ENCODE data around the gene NDUFV3. TPM values are rescaled to one million over a fixed set of nuclear protein-coding genes. Genes with fewer than 3 reads are reported as not detected.
"Not testable (repeated sequence)": the region's sequence is repeated elsewhere in the genome, so short reads cannot be mapped to it uniquely, and the experiment has no call there.

Gene NDUFV3
- total RNA-seq = 10 to 100 TPM; 25.0 to 27.0 TPM

GRCh38 chr21:42892931-42893755, at the start of gene NDUFV3:
Gene NDUFV3, plus strand, starts transcription at chr21:42893309. Its CDS starts 25 bp downstream, at chr21:42893334.
- peak within 1 kb of the TSS; percentile 94 for H3K27ac Mint-ChIP-seq
- peaks cover 12% of the 10 kb centered on the region for H3K36me3 Mint-ChIP-seq (ENCODE audit: low read depth)
- H3K27me3 Mint-ChIP-seq = no peaks in the 10 kb centered on the region
- H3K9me3 Mint-ChIP-seq = no peaks in the 10 kb centered on the region
- ChIA-PET CTCF (interaction anchor here (0.5 to 1.4 kb wide), 6 partner anchors 9 to 1151 kb away, joined by 3 to 5 read pairs (median 3); partner anchors contain the start of gene RRP1), POLR2A (no interaction called here)
- peak; percentile 100 for DNase-seq
- peaks cover 11% of the 10 kb centered on the region for H3K4me1 Mint-ChIP-seq
- H3K4me3 Mint-ChIP-seq = peak within 1 kb of the TSS; percentile 82

- Mint-ChIP-seq H3K27ac (peak overlapping the region; percentile 56), H3K27me3 (no peaks in the 10 kb centered on the region), H3K4me3 (no peak overlapping the region), H3K4me1 (peaks cover 4% of the 10 kb centered on the region), H3K36me3 (ENCODE audit: low read depth) (peaks cover 36% of the 10 kb centered on the region), H3K9me3 (no peaks in the 10 kb centered on the region)
- ChIA-PET POLR2A (no interaction called here), CTCF (no interaction called here)
- no peak for DNase-seq
Measured at GRCh38 chr21:42844411-42845113, 48.5 kb upstream of the NDUFV3 start.

- ChIA-PET POLR2A (no interaction called here), CTCF (no interaction called here)
- Mint-ChIP-seq H3K27me3 (no peaks in the 10 kb centered on the region), H3K4me3 (no peak overlapping the region), H3K36me3 (ENCODE audit: low read depth) (peaks cover 39% of the 10 kb centered on the region), H3K9me3 (no peaks in the 10 kb centered on the region), H3K4me1 (peaks cover 4% of the 10 kb centered on the region), H3K27ac (no peak overlapping the region)
- no peak for DNase-seq
Measured at GRCh38 chr21:42845296-42845965, 47.7 kb upstream of the NDUFV3 start.

GRCh38 chr21:42846221-42846620, 46.9 kb upstream of the NDUFV3 start:
- H3K4me1 Mint-ChIP-seq = peaks cover 4% of the 10 kb centered on the region
- no peak for DNase-seq
- no peaks in the 10 kb centered on the region for H3K27me3 Mint-ChIP-seq
- ChIA-PET POLR2A (no interaction called here), CTCF (no interaction called here)
- H3K36me3 Mint-ChIP-seq (ENCODE audit: low read depth) = peaks cover 43% of the 10 kb centered on the region
- no peak overlapping the region for H3K4me3 Mint-ChIP-seq
- no peak overlapping the region for H3K27ac Mint-ChIP-seq
- H3K9me3 Mint-ChIP-seq = no peaks in the 10 kb centered on the region

GRCh38 chr21:42847051-42847707, 45.9 kb upstream of the NDUFV3 start:
- H3K4me3 Mint-ChIP-seq = no peak overlapping the region
- no peaks in the 10 kb centered on the region for H3K27me3 Mint-ChIP-seq
- ChIA-PET POLR2A (no interaction called here), CTCF (no interaction called here)
- no peak for DNase-seq
- H3K9me3 Mint-ChIP-seq = no peaks in the 10 kb centered on the region
- H3K36me3 Mint-ChIP-seq (ENCODE audit: low read depth) = peaks cover 46% of the 10 kb centered on the region
- no peak overlapping the region for H3K27ac Mint-ChIP-seq
- peaks cover 4% of the 10 kb centered on the region for H3K4me1 Mint-ChIP-seq

- POLR2A ChIA-PET = no interaction called here
- CTCF ChIA-PET = no interaction called here
- peaks cover 4% of the 10 kb centered on the region for H3K4me1 Mint-ChIP-seq
- peaks cover 46% of the 10 kb centered on the region for H3K36me3 Mint-ChIP-seq (ENCODE audit: low read depth)
- H3K27ac Mint-ChIP-seq = no peak overlapping the region
- no peak for DNase-seq
- no peak overlapping the region for H3K4me3 Mint-ChIP-seq
- H3K27me3 Mint-ChIP-seq = no peaks in the 10 kb centered on the region
- H3K9me3 Mint-ChIP-seq = no peaks in the 10 kb centered on the region
Measured at GRCh38 chr21:42847726-42848125, 45.4 kb upstream of the NDUFV3 start.

- H3K27me3 Mint-ChIP-seq, POLR2A ChIA-PET, CTCF ChIA-PET, H3K4me3 Mint-ChIP-seq, H3K9me3 Mint-ChIP-seq, H3K4me1 Mint-ChIP-seq, H3K27ac Mint-ChIP-seq, DNase-seq: not testable (repeated sequence)
- H3K36me3 Mint-ChIP-seq (ENCODE audit: low read depth) = peaks cover 43% of the 10 kb centered on the region
Measured at GRCh38 chr21:42848144-42848931, 44.8 kb upstream of the NDUFV3 start.

- Mint-ChIP-seq H3K27ac (peak overlapping the region; percentile 13), H3K36me3 (ENCODE audit: low read depth) (peaks cover 41% of the 10 kb centered on the region), H3K27me3 (no peaks in the 10 kb centered on the region), H3K4me1 (peaks cover 1% of the 10 kb centered on the region), H3K4me3 (no peak overlapping the region), H3K9me3 (no peaks in the 10 kb centered on the region)
- ChIA-PET POLR2A (no interaction called here), CTCF (interaction anchor here (0.6 kb wide), 1 partner anchor 28 kb away, joined by 3 read pairs; no protein-coding TSS in a partner anchor)
- DNase-seq = no peak
Measured at GRCh38 chr21:42848932-42849758, 44.0 kb upstream of the NDUFV3 start.

- H3K9me3 Mint-ChIP-seq = no peaks in the 10 kb centered on the region
- no peaks in the 10 kb centered on the region for H3K4me1 Mint-ChIP-seq
- H3K27me3 Mint-ChIP-seq = no peaks in the 10 kb centered on the region
- POLR2A ChIA-PET = no interaction called here
- no peak overlapping the region for H3K4me3 Mint-ChIP-seq
- no peak overlapping the region for H3K27ac Mint-ChIP-seq
- H3K36me3 Mint-ChIP-seq (ENCODE audit: low read depth) = peaks cover 42% of the 10 kb centered on the region
- CTCF ChIA-PET = interaction anchor here (0.9 kb wide), 1 partner anchor 43 kb away, joined by 3 read pairs; the partner anchor contains the start of gene NDUFV3
- no peak for DNase-seq
Measured at GRCh38 chr21:42849759-42850412, 43.2 kb upstream of the NDUFV3 start.

GRCh38 chr21:42850463-42850862, 42.6 kb upstream of the NDUFV3 start:
- no peaks in the 10 kb centered on the region for H3K27me3 Mint-ChIP-seq

GRCh38 chr21:42850866-42851391, 42.2 kb upstream of the NDUFV3 start:
- H3K4me3 Mint-ChIP-seq = no peak overlapping the region
- H3K27ac Mint-ChIP-seq = no peak overlapping the region
- peak; percentile 42 for DNase-seq
- no peaks in the 10 kb centered on the region for H3K27me3 Mint-ChIP-seq
- POLR2A ChIA-PET = no interaction called here
- no peaks in the 10 kb centered on the region for H3K9me3 Mint-ChIP-seq
- CTCF ChIA-PET = interaction anchor here (0.6 to 1.5 kb wide), 3 partner anchors 8 to 260 kb away, joined by 3 to 4 read pairs (median 3); no protein-coding TSS in a partner anchor
- H3K4me1 Mint-ChIP-seq = no peaks in the 10 kb centered on the region
- peaks cover 45% of the 10 kb centered on the region for H3K36me3 Mint-ChIP-seq (ENCODE audit: low read depth)

More at GRCh38 chr21:42850463-42850862, 42.6 kb upstream of the NDUFV3 start:
- peaks cover 42% of the 10 kb centered on the region for H3K36me3 Mint-ChIP-seq (ENCODE audit: low read depth)
- H3K4me1 Mint-ChIP-seq = no peaks in the 10 kb centered on the region
- H3K4me3 Mint-ChIP-seq = no peak overlapping the region
- no peaks in the 10 kb centered on the region for H3K9me3 Mint-ChIP-seq
- ChIA-PET POLR2A (no interaction called here), CTCF (interaction anchor here (0.6 to 0.9 kb wide), 2 partner anchors 42 to 256 kb away, joined by 3 read pairs; partner anchors contain the start of gene NDUFV3)
- H3K27ac Mint-ChIP-seq = no peak overlapping the region
- no peak for DNase-seq

All from activated CD4-positive, alpha-beta T cell treated with anti-CD3 and anti-CD28 coated beads, Interleukin-2, amount 10 ng/mL, durations not matched to agents 7 days and 5 days (primary cell).